ENCODE measurements around the gene EML4. TPM values are rescaled to one million over a fixed set of nuclear protein-coding genes. Genes with fewer than 3 reads are reported as not detected.
A peak's percentile ranks its signal among the peaks of the same experiment; 100 is the strongest.

EML4 gene
- total and polyA plus RNA-seq, 2 of the 13 experiments (the other 11 are each of a cell fraction or from before 2014, with no cell fraction given): 243 to 476 TPM

- TF ChIP-seq, protein P1, sequence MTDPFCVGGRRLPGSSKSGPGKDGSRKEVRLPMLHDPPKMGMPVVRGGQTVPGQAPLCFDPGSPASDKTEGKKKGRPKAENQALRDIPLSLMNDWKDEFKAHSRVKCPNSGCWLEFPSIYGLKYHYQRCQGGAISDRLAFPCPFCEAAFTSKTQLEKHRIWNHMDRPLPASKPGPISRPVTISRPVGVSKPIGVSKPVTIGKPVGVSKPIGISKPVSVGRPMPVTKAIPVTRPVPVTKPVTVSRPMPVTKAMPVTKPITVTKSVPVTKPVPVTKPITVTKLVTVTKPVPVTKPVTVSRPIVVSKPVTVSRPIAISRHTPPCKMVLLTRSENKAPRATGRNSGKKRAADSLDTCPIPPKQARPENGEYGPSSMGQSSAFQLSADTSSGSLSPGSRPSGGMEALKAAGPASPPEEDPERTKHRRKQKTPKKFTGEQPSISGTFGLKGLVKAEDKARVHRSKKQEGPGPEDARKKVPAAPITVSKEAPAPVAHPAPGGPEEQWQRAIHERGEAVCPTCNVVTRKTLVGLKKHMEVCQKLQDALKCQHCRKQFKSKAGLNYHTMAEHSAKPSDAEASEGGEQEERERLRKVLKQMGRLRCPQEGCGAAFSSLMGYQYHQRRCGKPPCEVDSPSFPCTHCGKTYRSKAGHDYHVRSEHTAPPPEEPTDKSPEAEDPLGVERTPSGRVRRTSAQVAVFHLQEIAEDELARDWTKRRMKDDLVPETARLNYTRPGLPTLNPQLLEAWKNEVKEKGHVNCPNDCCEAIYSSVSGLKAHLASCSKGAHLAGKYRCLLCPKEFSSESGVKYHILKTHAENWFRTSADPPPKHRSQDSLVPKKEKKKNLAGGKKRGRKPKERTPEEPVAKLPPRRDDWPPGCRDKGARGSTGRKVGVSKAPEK (CRISPR knock-in tag; IDR thresholded peaks at IDR 0.05; ENCODE audit: borderline replicate concordance): peak; percentile 96
- peak; percentile 24; the same call in 1 of the 2 replicates for TF ChIP-seq NFYB (CRISPR knock-in tag; IDR thresholded peaks at IDR 0.05)
- TF ChIP-seq NR1H2 (CRISPR knock-in tag; IDR thresholded peaks at IDR 0.05; ENCODE audit: borderline replicate concordance, low read depth): peak; percentile 67; the same call in 1 of the 2 replicates
- peak; percentile 78 for TF ChIP-seq TFE3 (CRISPR knock-in tag; IDR thresholded peaks at IDR 0.05)
- peak; percentile 90 for TF ChIP-seq ZSCAN9 (CRISPR knock-in tag; IDR thresholded peaks at IDR 0.05; ENCODE audit: borderline replicate concordance)
- TF ChIP-seq NR0B2 (CRISPR knock-in tag; IDR thresholded peaks at IDR 0.05): no peak
- TF ChIP-seq ONECUT2 (CRISPR knock-in tag; IDR thresholded peaks at IDR 0.05): 0 out of 2 replicates have a peak, but pooled peaks have one; percentile 25
- TF ChIP-seq GPBP1L1 (CRISPR knock-in tag; IDR thresholded peaks at IDR 0.05): no peak
- no peak for TF ChIP-seq GTF3A (CRISPR knock-in tag; conservative IDR thresholded peaks at IDR 0.05)
- peak; percentile 98 for TF ChIP-seq TBX2 (CRISPR knock-in tag; IDR thresholded peaks at IDR 0.05; ENCODE audit: borderline replicate concordance)
- peak; percentile 87 for TF ChIP-seq FOXO1 (CRISPR knock-in tag; IDR thresholded peaks at IDR 0.05)
- no peak for TF ChIP-seq ZNF670 (CRISPR knock-in tag; IDR thresholded peaks at IDR 0.05; ENCODE audit: borderline replicate concordance)
- TF ChIP-seq ZNF562 (CRISPR knock-in tag; IDR thresholded peaks at IDR 0.05; ENCODE audit: borderline replicate concordance): no peak
- no peak for TF ChIP-seq RBM22 (optimal IDR thresholded peaks at IDR 0.05; ENCODE audit: low read length)
- peak; percentile 47 for TF ChIP-seq ZNF574 (CRISPR knock-in tag; IDR thresholded peaks at IDR 0.05)
- TF ChIP-seq KLF16 (CRISPR knock-in tag; IDR thresholded peaks at IDR 0.05): peak in 1 of 2 experiments; percentile 69; a peak in 2 of 4 replicates
- peak; percentile 69; the same call in 1 of the 2 replicates for TF ChIP-seq CBFB (CRISPR knock-in tag; IDR thresholded peaks at IDR 0.05)
- TF ChIP-seq ZFP90 (CRISPR knock-in tag; IDR thresholded peaks at IDR 0.05; ENCODE audit: borderline replicate concordance): no peak; the same call in 1 of the 2 replicates
- no peak for TF ChIP-seq TCF7L2 (IDR thresholded peaks at IDR 0.05; ENCODE audit: low read depth, low read length)
These were observed 31.9 kb upstream of the EML4 start (continued) for GRCh38 chr2:42137125-42137841.

Data from HepG2 (cell line).